Measurements from ENCODE around the gene EYA2. TPM values are rescaled to one million over a fixed set of nuclear protein-coding genes. Genes with fewer than 3 reads are reported as not detected.
A peak's percentile ranks its signal among the peaks of the same experiment; 100 is the strongest.

Gene EYA2
- total RNA-seq, 4 donors from 2014 or later, result 2.0 to 11.0 (median 5.6) TPM

GRCh38 chr20:47133809-47134456, 239.3 kb downstream of the EYA2 start:
- Histone ChIP-seq H3K36me3 (no peaks in the 10 kb centered on the region), H3K4me3 (no peak overlapping the region), H3K27me3 (no peaks in the 10 kb centered on the region), H3K9me3 (no peaks in the 10 kb centered on the region), H3K4me1 (no peaks in the 10 kb centered on the region), H3K27ac (no peak overlapping the region)
- intact Hi-C loops (cut with DNase I; ENCODE audit: low total_unique reads), result no loop called here
- TF ChIP-seq POLR2A (IDR thresholded peaks at IDR 0.05) (no peak), CTCF (IDR thresholded peaks at IDR 0.05) (no peak)
- no peak for DNase-seq

- Histone ChIP-seq H3K9me3 (no peaks in the 10 kb centered on the region), H3K4me3 (no peak overlapping the region), H3K27me3 (no peaks in the 10 kb centered on the region), H3K36me3 (no peaks in the 10 kb centered on the region), H3K4me1 (no peaks in the 10 kb centered on the region), H3K27ac (peak overlapping the region in 1 of 2 donors; percentile 23)
- no peak for DNase-seq
- intact Hi-C loops (cut with DNase I; ENCODE audit: low total_unique reads), result no loop called here
- no peak for TF ChIP-seq POLR2A (IDR thresholded peaks at IDR 0.05)
Observed at GRCh38 chr20:47136782-47137181, 242.1 kb downstream of the EYA2 start.

- Histone ChIP-seq H3K4me3 (no peak overlapping the region), H3K27ac (peak overlapping the region; percentile 23 to 33), H3K27me3 (no peaks in the 10 kb centered on the region), H3K4me1 (no peaks in the 10 kb centered on the region), H3K36me3 (no peaks in the 10 kb centered on the region), H3K9me3 (no peaks in the 10 kb centered on the region)
- DNase-seq, result no peak
- TF ChIP-seq POLR2A (IDR thresholded peaks at IDR 0.05) (no peak), CTCF (IDR thresholded peaks at IDR 0.05) (no peak)
- intact Hi-C loops (cut with DNase I; ENCODE audit: low total_unique reads), result no loop called here
Observed at GRCh38 chr20:47137231-47137870, 242.7 kb downstream of the EYA2 start.

GRCh38 chr20:47139934-47140535, 245.4 kb downstream of the EYA2 start:
- no peak overlapping the region for H3K27ac ChIP-seq
- no peaks in the 10 kb centered on the region for H3K36me3 ChIP-seq
- intact Hi-C loops (cut with DNase I; ENCODE audit: low total_unique reads), result no loop called here
- TF ChIP-seq CTCF (IDR thresholded peaks at IDR 0.05), result no peak
- TF ChIP-seq POLR2A (IDR thresholded peaks at IDR 0.05), result no peak
- H3K4me1 ChIP-seq, result no peaks in the 10 kb centered on the region
- no peak overlapping the region for H3K4me3 ChIP-seq
- DNase-seq, result no peak
- no peaks in the 10 kb centered on the region for H3K9me3 ChIP-seq
- no peaks in the 10 kb centered on the region for H3K27me3 ChIP-seq

- Histone ChIP-seq H3K36me3 (no peaks in the 10 kb centered on the region), H3K9me3 (no peaks in the 10 kb centered on the region)
- TF ChIP-seq POLR2A (IDR thresholded peaks at IDR 0.05) (no peak), CTCF (IDR thresholded peaks at IDR 0.05) (no peak)
Observed at GRCh38 chr20:47141350-47141921, 246.8 kb downstream of the EYA2 start.

More at GRCh38 chr20:47141350-47141921, 246.8 kb downstream of the EYA2 start:
- no peak overlapping the region for H3K4me3 ChIP-seq
- H3K4me1 ChIP-seq, result no peaks in the 10 kb centered on the region
- H3K27ac ChIP-seq, result no peak overlapping the region
- no peaks in the 10 kb centered on the region for H3K27me3 ChIP-seq
- no peak for DNase-seq
- intact Hi-C loops (cut with DNase I; ENCODE audit: low total_unique reads), result no loop called here
